PC-3 (cell line): ENCODE measurements around the gene HPDL. TPM values are rescaled to one million over a fixed set of nuclear protein-coding genes. Genes with fewer than 3 reads are reported as not detected.

Source experiments
- ATAC-seq: fragments of 200-7000 bp; cut with Tn5 transposase; 2 replicates; pipeline ENCODE4 v1.9.1; 2020; ENCODE audit warnings: mild to moderate bottlenecking, moderate library complexity
- BruUV-seq: library from RNA; stranded (reverse); fragments of 400-500 nt; replicated peaks from 2 replicates; lab custom pipeline; 2021; lab: Mats Ljungman, UMichigan
- CTCF ChIA-PET: fragments of 300-600 bp; sonication (Branson Sonifier 250); formaldehyde crosslinking; loops from one replicate; lab custom pipeline; 2022; ENCODE audit warnings: antibody characterized with exemption; lab: Charles Lee
- POLR2A ChIA-PET: fragments of 300-600 bp; sonication (Branson Sonifier 250); formaldehyde crosslinking; loops from one replicate; lab custom pipeline; 2022; ENCODE audit warnings: antibody characterized with exemption; ENCODE audit not compliant: unreplicated experiment; lab: Charles Lee
- DNase-seq: peaks from one replicate; pipeline ENCODE4 v3.0.0-alpha.2; 2015
- H2AFZ ChIP-seq: fragments of 300-600 bp; sonication (generic); 2 replicates; pipeline ENCODE4 v1.6.0; 2016; ENCODE audit warnings: antibody characterized with exemption, low read length
- H3F3A ChIP-seq: fragments of 300-600 bp; sonication (generic); one replicate; pipeline ENCODE4 v1.6.0; 2017; ENCODE audit warnings: antibody characterized with exemption, low read length, control low read depth, mild to moderate bottlenecking; ENCODE audit not compliant: unreplicated experiment
- H3K27ac ChIP-seq: fragments of 300-600 bp; sonication (generic); 2 replicates; pipeline ENCODE4 v1.5.1; 2016; ENCODE audit warnings: mild to moderate bottlenecking, low read length
- H3K27me3 ChIP-seq: fragments of 300-600 bp; sonication (generic); 2 replicates; pipeline ENCODE4 v1.6.1; 2016; ENCODE audit warnings: low read length, mixed read lengths
- H3K36me3 ChIP-seq: fragments of 300-600 bp; sonication (generic); 2 replicates; pipeline ENCODE4 v1.6.1; 2016; ENCODE audit warnings: low read depth, mixed run types, low read length, mixed read lengths
- H3K4me1 ChIP-seq: fragments of 300-600 bp; sonication (generic); 2 replicates; pipeline ENCODE4 v1.5.1; 2016; ENCODE audit warnings: low read length; ENCODE audit not compliant: insufficient read depth
- H3K4me2 ChIP-seq: fragments of 300-600 bp; sonication (generic); 2 replicates; pipeline ENCODE4 v1.6.0; 2016; ENCODE audit warnings: low read length
- H3K4me3 ChIP-seq: fragments of 300-600 bp; sonication (generic); 2 replicates; pipeline ENCODE4 v1.5.1; 2016; ENCODE audit warnings: mild to moderate bottlenecking, low read length, mixed read lengths
- H3K79me2 ChIP-seq: fragments of 300-600 bp; sonication (generic); 2 replicates; pipeline ENCODE4 v1.6.1; 2017; ENCODE audit warnings: low read length, mixed read lengths
- H3K9ac ChIP-seq: fragments of 300-600 bp; sonication (generic); 2 replicates; pipeline ENCODE4 v1.6.0; 2016; ENCODE audit warnings: mild to moderate bottlenecking, low read length
- H3K9me2 ChIP-seq: fragments of 300-600 bp; sonication (generic); replicated peaks from 2 replicates; pipeline ENCODE4 v1.6.1; 2016; ENCODE audit warnings: mixed run types, low read length, mixed read lengths
- H3K9me3 ChIP-seq: fragments of 300-600 bp; sonication (generic); 2 replicates; pipeline ENCODE4 v1.6.1; 2016; ENCODE audit warnings: low read length, mixed read lengths
- H4K20me1 ChIP-seq: fragments of 300-600 bp; sonication (generic); 2 replicates; pipeline ENCODE4 v1.6.1; 2016; ENCODE audit warnings: low read length, mixed read lengths
- CTCF ChIP-seq: fragments of 300-600 bp; sonication (generic); conservative IDR thresholded peaks from 2 replicates; pipeline ENCODE4 v1.5.1; 2017; ENCODE audit warnings: antibody characterized with exemption, low read depth, mild to moderate bottlenecking, low read length
- EZH2 ChIP-seq: fragments of 300-600 bp; sonication (generic); IDR thresholded peaks from one replicate; pipeline ENCODE4 v1.6.1; 2017; ENCODE audit warnings: antibody characterized with exemption, mild to moderate bottlenecking, low read length; ENCODE audit not compliant: unreplicated experiment
- EZH2phosphoT487 ChIP-seq: fragments of 300-600 bp; sonication (generic); IDR thresholded peaks from 2 replicates; pipeline ENCODE4 v1.6.1; 2018; ENCODE audit warnings: mild to moderate bottlenecking, antibody characterized with exemption, low read length, borderline replicate concordance
- intact Hi-C: fragments of 100-400 bp; cut with micrococcal nuclease; formaldehyde crosslinking; loops from 2 replicates; pipeline ENCODE4 v1.9.0; 2023
- total RNA-seq: library from RNA; depleted of rRNA; stranded (reverse); fragments of >200 nt; gene quantifications from 2 replicates; pipeline ENCODE4 v1.2.3, GENCODE V29; 2014

Gene HPDL
- total RNA-seq, 1 experiment from 2014 or later = not detected

DNA sequence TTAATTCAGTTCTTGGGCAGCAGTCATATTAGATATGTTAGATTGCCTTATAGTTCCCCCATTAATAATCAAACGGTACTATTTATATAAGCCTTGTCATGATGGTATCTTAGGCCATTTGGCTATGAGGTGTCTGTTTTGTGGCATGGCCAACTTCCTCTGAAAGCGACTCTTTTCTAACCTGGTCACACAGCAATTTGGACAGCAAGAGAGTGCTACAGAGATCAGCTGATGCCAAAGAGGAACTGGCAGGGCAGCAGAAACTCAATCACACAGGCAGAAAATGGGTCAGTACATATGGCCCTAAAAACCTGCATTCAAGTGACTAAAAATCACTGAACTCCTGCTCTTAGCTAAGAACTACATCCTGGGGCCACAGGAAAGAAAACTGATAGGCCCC lies 27.0 kb downstream of the HPDL start:
- POLR2A ChIA-PET = no interaction called here
- H3K27ac ChIP-seq = no peak overlapping the region

GRCh38 chr1:45354838-45355237 lies 28.1 kb downstream of the HPDL start:
- Histone ChIP-seq H3K4me1 (peaks cover 18% of the 10 kb centered on the region), H3F3A (peaks cover 3% of the 10 kb centered on the region), H3K27me3 (no peaks in the 10 kb centered on the region), H2AFZ (no peak overlapping the region), H3K9me3 (no peaks in the 10 kb centered on the region), H3K36me3 (no peaks in the 10 kb centered on the region), H3K79me2 (no peaks in the 10 kb centered on the region), H3K4me3 (no peak overlapping the region), H3K4me2 (no peak overlapping the region), H3K9me2 (no peaks in the 10 kb centered on the region), H3K27ac (no peak overlapping the region), H3K9ac (no peak overlapping the region), H4K20me1 (no peaks in the 10 kb centered on the region)
- no peak for ATAC-seq
- ChIA-PET POLR2A (no interaction called here), CTCF (no interaction called here)
- BruUV-seq = no TSS peak
- intact Hi-C loops = no loop called here
- no peak for TF ChIP-seq EZH2
- no peak for TF ChIP-seq CTCF
- no peak for TF ChIP-seq EZH2phosphoT487
- DNase-seq = no peak

More for the DNA sequence above, 27.0 kb downstream of the HPDL start:
- no peak for TF ChIP-seq EZH2
- TF ChIP-seq EZH2phosphoT487 = no peak
- no peak for TF ChIP-seq CTCF
- CTCF ChIA-PET = no interaction called here
- Histone ChIP-seq H3K36me3 (no peaks in the 10 kb centered on the region), H3K9me3 (no peaks in the 10 kb centered on the region), H3F3A (peaks cover 3% of the 10 kb centered on the region), H3K4me3 (no peak overlapping the region), H3K27me3 (no peaks in the 10 kb centered on the region), H4K20me1 (no peaks in the 10 kb centered on the region), H3K9me2 (no peaks in the 10 kb centered on the region), H3K4me1 (peaks cover 17% of the 10 kb centered on the region), H2AFZ (no peak overlapping the region), H3K9ac (no peak overlapping the region), H3K4me2 (no peak overlapping the region), H3K79me2 (no peaks in the 10 kb centered on the region)
- ATAC-seq = no peak
- DNase-seq = no peak
- intact Hi-C loops = no loop called here
- no TSS peak for BruUV-seq

DNA sequence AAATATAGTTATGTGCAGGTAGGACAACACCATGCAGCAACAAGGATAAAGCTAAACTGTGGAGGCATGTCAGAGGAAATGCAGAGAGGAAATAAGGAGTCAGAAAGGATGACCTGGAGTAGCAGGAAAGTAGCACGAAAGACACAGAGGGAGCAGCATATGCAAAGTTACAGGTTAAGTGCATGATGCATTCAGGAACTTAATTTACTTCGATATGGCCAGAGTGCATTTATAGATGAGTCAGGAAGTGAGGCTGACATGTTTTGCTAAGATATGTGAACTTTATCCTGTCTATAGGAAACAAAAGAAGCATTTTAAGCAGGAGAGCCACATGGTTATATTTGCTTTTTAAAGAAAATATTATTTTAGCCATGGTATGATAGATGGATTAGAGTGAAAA lies 29.0 kb downstream of the HPDL start:
- H3K79me2 ChIP-seq = no peaks in the 10 kb centered on the region
- ATAC-seq (peak; percentile 70), DNase-seq (peak; percentile 46)
- CTCF ChIA-PET = no interaction called here
- no peak overlapping the region for H3K4me3 ChIP-seq
- no peak overlapping the region for H2AFZ ChIP-seq
- no peaks in the 10 kb centered on the region for H3K36me3 ChIP-seq
- H3K27me3 ChIP-seq = no peaks in the 10 kb centered on the region
- no peaks in the 10 kb centered on the region for H3K9me3 ChIP-seq
- H3K9me2 ChIP-seq = no peaks in the 10 kb centered on the region
- H3K27ac ChIP-seq = peak overlapping the region; percentile 22; the same call in 1 of the 2 replicates
- BruUV-seq = no TSS peak
- POLR2A ChIA-PET = no interaction called here
- intact Hi-C loops = no loop called here
- no peak overlapping the region for H3K9ac ChIP-seq
- no peak for TF ChIP-seq CTCF
- TF ChIP-seq EZH2 = no peak
- no peaks in the 10 kb centered on the region for H4K20me1 ChIP-seq
- peaks cover 3% of the 10 kb centered on the region for H3F3A ChIP-seq
- H3K4me2 ChIP-seq = peak overlapping the region; percentile 42
- peaks cover 22% of the 10 kb centered on the region for H3K4me1 ChIP-seq
